ENCODE data around the gene SMPD2.

SMPD2 gene

GRCh38 chr6:109491207-109491938 lies 50.8 kb downstream of the SMPD2 start:
- no peak; the same call in 1 of the 3 replicates for ATAC-seq
- no peak for TF ChIP-seq TCF4 (CRISPR knock-in tag; IDR thresholded peaks at IDR 0.05; ENCODE audit: borderline replicate concordance)
- no peak for TF ChIP-seq ESRRG (CRISPR knock-in tag; IDR thresholded peaks at IDR 0.05)
- TF ChIP-seq ARNTL (CRISPR knock-in tag; IDR thresholded peaks at IDR 0.05; ENCODE audit: borderline replicate concordance, low read depth): no peak
- TF ChIP-seq GLIS3 (CRISPR knock-in tag; IDR thresholded peaks at IDR 0.05): no peak
- TF ChIP-seq RARB (CRISPR knock-in tag; IDR thresholded peaks at IDR 0.05): no peak
- TF ChIP-seq BACH2 (CRISPR knock-in tag; IDR thresholded peaks at IDR 0.05; ENCODE audit: borderline replicate concordance): no peak
- no peak for TF ChIP-seq TSHZ2 (CRISPR knock-in tag; IDR thresholded peaks at IDR 0.05)
- TF ChIP-seq OSR1 (CRISPR knock-in tag; IDR thresholded peaks at IDR 0.05): no peak
- TF ChIP-seq PPARA (CRISPR knock-in tag; IDR thresholded peaks at IDR 0.05; ENCODE audit: borderline replicate concordance): no peak
- TF ChIP-seq CSRNP3 (CRISPR knock-in tag; IDR thresholded peaks at IDR 0.05): no peak
- TF ChIP-seq TOX (CRISPR knock-in tag; IDR thresholded peaks at IDR 0.05; ENCODE audit: borderline replicate concordance): no peak
- TF ChIP-seq ZNF565 (CRISPR knock-in tag; conservative IDR thresholded peaks at IDR 0.05; ENCODE audit: low read depth): no peak
- TF ChIP-seq SNAI2 (CRISPR knock-in tag; IDR thresholded peaks at IDR 0.05): no peak
- no peak for TF ChIP-seq ZC3H10 (CRISPR knock-in tag; IDR thresholded peaks at IDR 0.05)
- TF ChIP-seq POU6F1 (CRISPR knock-in tag; IDR thresholded peaks at IDR 0.05; ENCODE audit: borderline replicate concordance, low read depth): no peak
- TF ChIP-seq ZFP3 (CRISPR knock-in tag; IDR thresholded peaks at IDR 0.05): no peak
- no peak for TF ChIP-seq ZFP30 (CRISPR knock-in tag; IDR thresholded peaks at IDR 0.05)
- no peak for TF ChIP-seq CSDC2 (CRISPR knock-in tag; IDR thresholded peaks at IDR 0.05)
